Naive thymus-derived CD8-positive, alpha-beta T cell (primary cell): Measurements from ENCODE around the gene SCAMP2. TPM values are rescaled to one million over a fixed set of nuclear protein-coding genes. Genes with fewer than 3 reads are reported as not detected.

Source experiments
- ATAC-seq, 2 donors: fragments of 150-1000 bp; cut with Tn5 transposase in 1 of 2; sonication (Bioruptor Pico), chemical (Tn5 transposase) in 1 of 2; 1 replicate in 1 of 2; 2 replicates in 1 of 2; pipeline ENCODE4 v1.10.0; 2021; ENCODE audit warnings: mild to moderate bottlenecking in 2 of 2, moderate library complexity in 2 of 2
- POLR2A ChIA-PET: fragments of 350-600 bp; sonication (Branson Sonifier 250); formaldehyde crosslinking; loops from one replicate; lab custom pipeline; 2021; ENCODE audit warnings: antibody characterized with exemption; lab: Charles Lee
- DNase-seq, 10 donors: peaks; one replicate each; pipeline versions ENCODE4 v3.0.0 to v3.0.0-alpha.2; 2020 to 2022
- H3K27ac Mint-ChIP-seq, 10 donors: one replicate each; pipeline ENCODE4 v1.8.0; 2020 to 2022; ENCODE audit warnings: mild to moderate bottlenecking in 10 of 10, mixed read lengths in 10 of 10, moderate library complexity in 4 of 10, inconsistent platforms in 1 of 10
- H3K27me3 Mint-ChIP-seq, 5 donors: one replicate each; pipeline ENCODE4 v1.8.0; 2021 to 2022; ENCODE audit warnings: mixed read lengths in 5 of 5
- H3K36me3 Mint-ChIP-seq, 3 donors: one replicate each; pipeline ENCODE4 v1.8.0; 2020 to 2022; ENCODE audit warnings: mixed read lengths in 3 of 3, mild to moderate bottlenecking in 2 of 3, inconsistent platforms in 1 of 3
- H3K4me1 Mint-ChIP-seq, 4 donors: one replicate each; pipeline ENCODE4 v1.8.0; 2021 to 2022; ENCODE audit warnings: mixed read lengths in 4 of 4
- H3K4me3 Mint-ChIP-seq, 10 donors: one replicate each; pipeline ENCODE4 v1.8.0; 2020 to 2022; ENCODE audit warnings: mild to moderate bottlenecking in 10 of 10, mixed read lengths in 10 of 10, moderate library complexity in 6 of 10, inconsistent platforms in 1 of 10
- H3K9me3 Mint-ChIP-seq, 9 donors: one replicate each; pipeline ENCODE4 v1.8.0; 2020 to 2022; ENCODE audit warnings: mixed read lengths in 9 of 9, mild to moderate bottlenecking in 3 of 9, inconsistent platforms in 1 of 9, moderate library complexity in 1 of 9
- polyA plus RNA-seq, 3 donors: library from polyadenylated mRNA; unstranded; fragments of 300-500 nt; fragmentation: Illumina TruSeq; gene quantifications; one replicate each; pipeline ENCODE4 v1.2.3, GENCODE V29; 2021
- total RNA-seq, 8 experiments: library from RNA in 2 of 8; stranded (reverse) in 2 of 8; gene quantifications; one replicate each; pipeline ENCODE4 v1.2.3 and lab custom pipeline; 2021 to 2026

SCAMP2 gene
- total and polyA plus RNA-seq, 5 experiments from 2014 or later = 109 to 121 (median 117) TPM

GRCh38 chr15:74825866-74826265 lies 47.3 kb downstream of the SCAMP2 start:
- no peak for DNase-seq
- H3K36me3 Mint-ChIP-seq = no peaks in the 10 kb centered on the region
- POLR2A ChIA-PET = interaction anchor here (0.6 to 1.0 kb wide), 2 partner anchors 39 to 54 kb away, joined by 3 to 5 read pairs; no protein-coding TSS in a partner anchor
- peaks cover 10 to 42% (median 25%) of the 10 kb centered on the region in 5 donors for H3K27me3 Mint-ChIP-seq
- no peak for ATAC-seq
- peaks cover 2 to 16% (median 6%) of the 10 kb centered on the region in 4 donors for H3K4me1 Mint-ChIP-seq
- H3K4me3 Mint-ChIP-seq = no peak overlapping the region
- H3K27ac Mint-ChIP-seq = no peak overlapping the region
- H3K9me3 Mint-ChIP-seq = no peaks in the 10 kb centered on the region

GRCh38 chr15:74824976-74825375 lies 48.2 kb downstream of the SCAMP2 start:
- peaks cover 10 to 38% (median 25%) of the 10 kb centered on the region in 5 donors for H3K27me3 Mint-ChIP-seq
- H3K9me3 Mint-ChIP-seq = no peaks in the 10 kb centered on the region
- DNase-seq = no peak
- H3K27ac Mint-ChIP-seq = no peak overlapping the region
- POLR2A ChIA-PET = no interaction called here
- H3K36me3 Mint-ChIP-seq = no peaks in the 10 kb centered on the region
- no peak for ATAC-seq
- peak overlapping the region in 1 of 10 donors; percentile 3 for H3K4me3 Mint-ChIP-seq
- peaks cover 2 to 23% (median 6%) of the 10 kb centered on the region in 4 donors for H3K4me1 Mint-ChIP-seq

GRCh38 chr15:74823324-74823723 lies 49.8 kb downstream of the SCAMP2 start:
- Mint-ChIP-seq H3K4me1 (peaks cover 2 to 33% (median 12%) of the 10 kb centered on the region in 4 donors), H3K4me3 (no peak overlapping the region), H3K27ac (no peak overlapping the region), H3K9me3 (no peaks in the 10 kb centered on the region), H3K36me3 (no peaks in the 10 kb centered on the region), H3K27me3 (peaks cover 7 to 30% (median 19%) of the 10 kb centered on the region in 5 donors)
- DNase-seq = no peak
- ATAC-seq = no peak
- POLR2A ChIA-PET = interaction anchor here (0.7 kb wide), 1 partner anchor 16 kb away, joined by 3 read pairs; no protein-coding TSS in a partner anchor

- Mint-ChIP-seq H3K36me3 (no peaks in the 10 kb centered on the region), H3K9me3 (no peaks in the 10 kb centered on the region), H3K4me3 (peak overlapping the region in 1 of 10 donors; percentile 48), H3K4me1 (peaks cover 2 to 33% (median 12%) of the 10 kb centered on the region in 4 donors), H3K27me3 (peaks cover 3 to 19% (median 10%) of the 10 kb centered on the region in 5 donors), H3K27ac (no peak overlapping the region)
- DNase-seq = no peak
- POLR2A ChIA-PET = no interaction called here
- ATAC-seq = no peak
Measured at GRCh38 chr15:74822233-74822632, 50.9 kb downstream of the SCAMP2 start.

GRCh38 chr15:74821790-74822158 lies 51.4 kb downstream of the SCAMP2 start:
- no peak for ATAC-seq
- POLR2A ChIA-PET = interaction anchor here (1.6 kb wide), 1 partner anchor 13 kb away, joined by 4 read pairs; no protein-coding TSS in a partner anchor

GRCh38 chr15:74821091-74821789 lies 51.9 kb downstream of the SCAMP2 start:
- H3K27ac Mint-ChIP-seq = no peak overlapping the region
- H3K4me1 Mint-ChIP-seq = peaks cover 2 to 33% (median 8%) of the 10 kb centered on the region in 4 donors
- H3K9me3 Mint-ChIP-seq = no peaks in the 10 kb centered on the region
- no peaks in the 10 kb centered on the region for H3K36me3 Mint-ChIP-seq
- H3K4me3 Mint-ChIP-seq = no peak overlapping the region
- DNase-seq (no peak), ATAC-seq (no peak)
- POLR2A ChIA-PET = interaction anchor here (1.6 kb wide), 1 partner anchor 12 kb away, joined by 4 read pairs; no protein-coding TSS in a partner anchor
- peaks cover 0 to 11% (median 8%) of the 10 kb centered on the region in 5 donors for H3K27me3 Mint-ChIP-seq

More at GRCh38 chr15:74821790-74822158, 51.4 kb downstream of the SCAMP2 start:
- no peaks in the 10 kb centered on the region for H3K9me3 Mint-ChIP-seq
- H3K27me3 Mint-ChIP-seq = peaks cover 3 to 15% (median 8%) of the 10 kb centered on the region in 5 donors
- H3K4me1 Mint-ChIP-seq = peaks cover 4 to 33% (median 11%) of the 10 kb centered on the region in 4 donors
- H3K36me3 Mint-ChIP-seq = no peaks in the 10 kb centered on the region
- no peak for DNase-seq
- H3K4me3 Mint-ChIP-seq = no peak overlapping the region
- no peak overlapping the region for H3K27ac Mint-ChIP-seq

- Mint-ChIP-seq H3K27ac (peak overlapping the region in 2 of 10 donors; percentile 51 to 53), H3K36me3 (no peaks in the 10 kb centered on the region), H3K27me3 (peaks cover 0 to 7% (median 6%) of the 10 kb centered on the region in 5 donors), H3K9me3 (no peaks in the 10 kb centered on the region), H3K4me1 (peaks cover 2 to 31% (median 8%) of the 10 kb centered on the region in 4 donors), H3K4me3 (no peak overlapping the region)
- DNase-seq (no peak), ATAC-seq (no peak)
- POLR2A ChIA-PET = no interaction called here
Measured at GRCh38 chr15:74820056-74820455, 53.1 kb downstream of the SCAMP2 start.

- H3K36me3 Mint-ChIP-seq = no peaks in the 10 kb centered on the region
- POLR2A ChIA-PET = no interaction called here
- DNase-seq = no peak
- H3K4me3 Mint-ChIP-seq = no peak overlapping the region
- no peaks in the 10 kb centered on the region for H3K27me3 Mint-ChIP-seq
- no peak overlapping the region for H3K27ac Mint-ChIP-seq
- no peaks in the 10 kb centered on the region for H3K9me3 Mint-ChIP-seq
- H3K4me1 Mint-ChIP-seq = peaks cover 6 to 27% (median 10%) of the 10 kb centered on the region in 4 donors
- ATAC-seq = no peak
Measured at GRCh38 chr15:74817370-74817737, 55.8 kb downstream of the SCAMP2 start.

GRCh38 chr15:74816624-74817369 lies 56.4 kb downstream of the SCAMP2 start:
- no peaks in the 10 kb centered on the region for H3K9me3 Mint-ChIP-seq
- DNase-seq (no peak), ATAC-seq (no peak)
- peaks cover 6 to 26% (median 10%) of the 10 kb centered on the region in 4 donors for H3K4me1 Mint-ChIP-seq
- no peaks in the 10 kb centered on the region for H3K27me3 Mint-ChIP-seq
- no peaks in the 10 kb centered on the region for H3K36me3 Mint-ChIP-seq
- H3K4me3 Mint-ChIP-seq = no peak overlapping the region
- no peak overlapping the region for H3K27ac Mint-ChIP-seq
- POLR2A ChIA-PET = interaction anchor here (1.2 kb wide), 1 partner anchor 85 kb away, joined by 3 read pairs; no protein-coding TSS in a partner anchor

GRCh38 chr15:74815961-74816360 lies 57.2 kb downstream of the SCAMP2 start:
- no peaks in the 10 kb centered on the region for H3K36me3 Mint-ChIP-seq
- no peaks in the 10 kb centered on the region for H3K9me3 Mint-ChIP-seq
- peaks cover 6 to 18% (median 11%) of the 10 kb centered on the region in 4 donors for H3K4me1 Mint-ChIP-seq
- DNase-seq (no peak), ATAC-seq (no peak)
- POLR2A ChIA-PET = interaction anchor here (0.8 to 1.2 kb wide), 2 partner anchors 10 to 86 kb away, joined by 3 to 6 read pairs; no protein-coding TSS in a partner anchor
- H3K27ac Mint-ChIP-seq = no peak overlapping the region
- no peaks in the 10 kb centered on the region for H3K27me3 Mint-ChIP-seq
- no peak overlapping the region for H3K4me3 Mint-ChIP-seq

- ATAC-seq (no peak), DNase-seq (no peak)
- Mint-ChIP-seq H3K36me3 (no peaks in the 10 kb centered on the region), H3K27ac (peak overlapping the region in 1 of 10 donors; percentile 27), H3K27me3 (no peaks in the 10 kb centered on the region), H3K9me3 (no peaks in the 10 kb centered on the region), H3K4me3 (no peak overlapping the region), H3K4me1 (peaks cover 6 to 14% (median 11%) of the 10 kb centered on the region in 4 donors)
- POLR2A ChIA-PET = interaction anchor here (0.8 to 1.2 kb wide), 2 partner anchors 10 to 86 kb away, joined by 3 to 6 read pairs; no protein-coding TSS in a partner anchor
Measured at GRCh38 chr15:74815121-74815934, 57.8 kb downstream of the SCAMP2 start.

- no peak for ATAC-seq
- H3K27ac Mint-ChIP-seq = peak within 1 kb of the TSS in 4 of 10 donors; percentile 8 to 84 (median 78)
Measured at GRCh38 chr15:74812533-74812932, 60.6 kb downstream of the SCAMP2 start, which contains the start of gene LMAN1L. Gene LMAN1L (plus strand): TSS chr15:74812835. CDS start chr15:74812855, 20 bp downstream.

More at GRCh38 chr15:74812533-74812932, 60.6 kb downstream of the SCAMP2 start, which contains the start of gene LMAN1L:
- H3K4me1 Mint-ChIP-seq = peaks cover 18 to 27% (median 21%) of the 10 kb centered on the region in 4 donors
- no peaks in the 10 kb centered on the region for H3K9me3 Mint-ChIP-seq
- no peak within 1 kb of the TSS for H3K4me3 Mint-ChIP-seq
- POLR2A ChIA-PET = interaction anchor here (0.6 to 1.6 kb wide), 2 partner anchors 20 to 1097 kb away, joined by 3 to 4 read pairs; no protein-coding TSS in a partner anchor
- no peaks in the 10 kb centered on the region for H3K27me3 Mint-ChIP-seq
- no peaks in the 10 kb centered on the region for H3K36me3 Mint-ChIP-seq
- no peak for DNase-seq
